Panc1 (cell line): Measurements from ENCODE around the gene SUGCT. TPM values are rescaled to one million over a fixed set of nuclear protein-coding genes. Genes with fewer than 3 reads are reported as not detected.

Experiments
- ATAC-seq: fragments of 200-7000 bp; cut with Tn5 transposase; 2 replicates; pipeline ENCODE4 v1.9.1; 2020; ENCODE audit warnings: mild to moderate bottlenecking, moderate library complexity
- BruUV-seq: library from RNA; stranded (reverse); fragments of 400-500 nt; replicated peaks from 2 replicates; lab custom pipeline; 2021; lab: Mats Ljungman, UMichigan
- CTCF ChIA-PET: fragments of 300-600 bp; sonication (Branson Sonifier 250); formaldehyde crosslinking; loops from one replicate; lab custom pipeline; 2022; ENCODE audit warnings: antibody characterized with exemption; lab: Charles Lee
- POLR2A ChIA-PET: fragments of 300-600 bp; sonication (Branson Sonifier 250); formaldehyde crosslinking; loops from one replicate; lab custom pipeline; 2022; ENCODE audit warnings: antibody characterized with exemption; lab: Charles Lee
- DNase-seq: peaks from one replicate; pipeline ENCODE4 v3.0.0-alpha.2; 2010; ENCODE audit warnings: low read depth, low spot score
- H3K27ac ChIP-seq: 2 replicates; pipeline ENCODE4 v1.5.1; 2011; ENCODE audit warnings: mild to moderate bottlenecking, low read length, inconsistent platforms
- H3K27me3 ChIP-seq: fragments of 200-500 bp; sonication (Bioruptor generic); 2 replicates; pipeline ENCODE4 v1.6.0; 2014; ENCODE audit warnings: low read length, inconsistent platforms; ENCODE audit not compliant: control insufficient read depth, insufficient read depth
- H3K36me3 ChIP-seq: fragments of 200-500 bp; sonication (Bioruptor generic); 2 replicates; pipeline ENCODE4 v1.5.1; 2014; ENCODE audit warnings: inconsistent platforms, mild to moderate bottlenecking, low read length, moderate library complexity; ENCODE audit not compliant: control insufficient read depth, insufficient read depth
- H3K4me1 ChIP-seq: 2 replicates; pipeline ENCODE4 v1.5.1; 2011; ENCODE audit warnings: inconsistent platforms, mild to moderate bottlenecking, low read length, moderate library complexity; ENCODE audit not compliant: control insufficient read depth, insufficient read depth
- H3K4me3 ChIP-seq, 2 experiments: 2 replicates each; pipeline ENCODE4 v1.5.1; 2011 to 2012; ENCODE audit warnings: low read depth in 2 of 2, low read length in 2 of 2, mild to moderate bottlenecking in 2 of 2, inconsistent platforms in 1 of 2, moderate library complexity in 1 of 2
- H3K9me3 ChIP-seq: fragments of 200-500 bp; sonication (Bioruptor generic); 2 replicates; pipeline ENCODE4 v1.5.1; 2014; ENCODE audit warnings: low read depth, mild to moderate bottlenecking, inconsistent platforms, low read length, moderate library complexity; ENCODE audit not compliant: control insufficient read depth, insufficient read depth
- POLR2AphosphoS5 ChIP-seq: IDR thresholded peaks from 2 replicates; pipeline ENCODE4 v1.6.1; 2012; ENCODE audit warnings: mild to moderate bottlenecking, low read depth, low read length, moderate library complexity
- REST ChIP-seq, 2 experiments: IDR thresholded peaks; 2 replicates each; pipeline ENCODE4 v1.6.1; 2011 to 2012; ENCODE audit warnings: low read depth in 2 of 2, control low read depth in 1 of 2, low read length in 1 of 2, mild to moderate bottlenecking in 1 of 2, moderate library complexity in 1 of 2; ENCODE audit not compliant: insufficient read depth in 1 of 2
- SIN3A ChIP-seq: IDR thresholded peaks from 2 replicates; pipeline ENCODE4 v1.6.1; 2012; ENCODE audit warnings: low read depth, mild to moderate bottlenecking, low read length, moderate library complexity, borderline replicate concordance; ENCODE audit not compliant: insufficient read depth
- TCF7L2 ChIP-seq: IDR thresholded peaks from 2 replicates; pipeline ENCODE4 v1.6.1; 2011; ENCODE audit warnings: mild to moderate bottlenecking, low read depth, low read length, inconsistent platforms
- in situ Hi-C: cut with HindIII; loops from 2 replicates; pipeline ENCODE4 v1.10.0; 2016; ENCODE audit warnings: low sequenced_read_pairs, low pct_unique_long_range_greater_than_20kb
- intact Hi-C: fragments of 100-400 bp; cut with micrococcal nuclease; formaldehyde crosslinking; loops from one replicate; pipeline ENCODE4 v1.10.0; 2022; ENCODE audit not compliant: unreplicated experiment
- total RNA-seq: library from RNA; stranded (reverse); gene quantifications from one replicate; pipeline ENCODE4 v1.2.1, GENCODE V29; 2021; ENCODE audit not compliant: unreplicated experiment
- TF ChIP-seq, protein P1 (sequence below): fragments of 450-650 bp; IDR thresholded peaks from 2 replicates; pipeline ENCODE4 v1.5.1; 2017; ENCODE audit warnings: mild to moderate bottlenecking

SUGCT gene
- total RNA-seq, 1 experiment from 2014 or later, result 3.1 TPM

- in situ Hi-C loops, result no loop called here
- intact Hi-C loops, result no loop called here
- Histone ChIP-seq H3K36me3 (peaks cover 37% of the 10 kb centered on the region), H3K27ac (no peak overlapping the region), H3K9me3 (no peaks in the 10 kb centered on the region), H3K27me3 (no peaks in the 10 kb centered on the region), H3K4me3 (no peak overlapping the region), H3K4me1 (peaks cover 6% of the 10 kb centered on the region; the same call in 1 of the 2 replicates)
- ChIA-PET CTCF (no interaction called here), POLR2A (no interaction called here)
- no peak for DNase-seq
- no TSS peak for BruUV-seq
- no peak for ATAC-seq
- TF ChIP-seq SIN3A, result no peak
- TF ChIP-seq, protein P1, sequence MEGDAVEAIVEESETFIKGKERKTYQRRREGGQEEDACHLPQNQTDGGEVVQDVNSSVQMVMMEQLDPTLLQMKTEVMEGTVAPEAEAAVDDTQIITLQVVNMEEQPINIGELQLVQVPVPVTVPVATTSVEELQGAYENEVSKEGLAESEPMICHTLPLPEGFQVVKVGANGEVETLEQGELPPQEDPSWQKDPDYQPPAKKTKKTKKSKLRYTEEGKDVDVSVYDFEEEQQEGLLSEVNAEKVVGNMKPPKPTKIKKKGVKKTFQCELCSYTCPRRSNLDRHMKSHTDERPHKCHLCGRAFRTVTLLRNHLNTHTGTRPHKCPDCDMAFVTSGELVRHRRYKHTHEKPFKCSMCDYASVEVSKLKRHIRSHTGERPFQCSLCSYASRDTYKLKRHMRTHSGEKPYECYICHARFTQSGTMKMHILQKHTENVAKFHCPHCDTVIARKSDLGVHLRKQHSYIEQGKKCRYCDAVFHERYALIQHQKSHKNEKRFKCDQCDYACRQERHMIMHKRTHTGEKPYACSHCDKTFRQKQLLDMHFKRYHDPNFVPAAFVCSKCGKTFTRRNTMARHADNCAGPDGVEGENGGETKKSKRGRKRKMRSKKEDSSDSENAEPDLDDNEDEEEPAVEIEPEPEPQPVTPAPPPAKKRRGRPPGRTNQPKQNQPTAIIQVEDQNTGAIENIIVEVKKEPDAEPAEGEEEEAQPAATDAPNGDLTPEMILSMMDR, result no peak
- TF ChIP-seq REST (IDR thresholded peaks at IDR 0.05; ENCODE audit: insufficient read depth in 1 of 2, low read depth in 2 of 2, low read length in 1 of 2), result no peak
- TF ChIP-seq TCF7L2, result no peak
- TF ChIP-seq POLR2AphosphoS5, result no peak
Measured at GRCh38 chr7:40093631-40094350, 41.0 kb upstream of the SUGCT start.

GRCh38 chr7:40095230-40095629 lies 39.6 kb upstream of the SUGCT start:
- in situ Hi-C loops (no loop called here), intact Hi-C loops (no loop called here)
- DNase-seq (no peak), ATAC-seq (no peak)
- Histone ChIP-seq H3K4me1 (peaks cover 6% of the 10 kb centered on the region; the same call in 1 of the 2 replicates), H3K9me3 (no peaks in the 10 kb centered on the region), H3K27ac (no peak overlapping the region), H3K27me3 (no peaks in the 10 kb centered on the region), H3K4me3 (no peak overlapping the region), H3K36me3 (peaks cover 37% of the 10 kb centered on the region)
- ChIA-PET CTCF (interaction anchor here (0.7 kb wide), 1 partner anchor 12 kb away, joined by 5 read pairs; no protein-coding TSS in a partner anchor), POLR2A (no interaction called here)
- TF ChIP-seq, protein P1, result no peak
- no peak for TF ChIP-seq SIN3A
- TF ChIP-seq REST (IDR thresholded peaks at IDR 0.05; ENCODE audit: insufficient read depth in 1 of 2, low read depth in 2 of 2, low read length in 1 of 2), result no peak
- TF ChIP-seq TCF7L2, result no peak
- TF ChIP-seq POLR2AphosphoS5, result no peak
- TSS peak; percentile 36 for BruUV-seq
